Upper lobe of left lung (tissue), 4 donors: ENCODE data around the gene MCTS1.
"Not testable (repeated sequence)": the region's sequence is repeated elsewhere in the genome, so short reads cannot be mapped to it uniquely, and the experiment has no call there.

Experiments
- EP300 ChIP-seq, 4 donors: sonication (generic); formaldehyde crosslinking; IDR thresholded peaks; one replicate each; pipeline ENCODE4 v1.5.1; 2017; ENCODE audit warnings: antibody characterized with exemption in 4 of 4, control low read depth in 2 of 4
- POLR2A ChIP-seq, 4 donors: fragments of 450-650 bp; IDR thresholded peaks; one replicate each; pipeline ENCODE4 v1.5.1; 2016 to 2017; ENCODE audit warnings: antibody characterized with exemption in 4 of 4, mild to moderate bottlenecking in 2 of 4
- POLR2AphosphoS5 ChIP-seq, 2 donors: sonication (generic); formaldehyde crosslinking; IDR thresholded peaks; one replicate each; pipeline ENCODE4 v1.5.1; 2017; ENCODE audit warnings: antibody characterized with exemption in 2 of 2
- TF ChIP-seq, protein P1 (sequence below), 6 experiments: fragments of 450-650 bp in 4 of 6; fragments of 200-600 bp in 2 of 6; sonication (generic) in 2 of 6; IDR thresholded peaks; one replicate each; pipeline ENCODE4 v1.5.1; 2016 to 2019; ENCODE audit warnings: antibody characterized with exemption in 6 of 6

DNA sequence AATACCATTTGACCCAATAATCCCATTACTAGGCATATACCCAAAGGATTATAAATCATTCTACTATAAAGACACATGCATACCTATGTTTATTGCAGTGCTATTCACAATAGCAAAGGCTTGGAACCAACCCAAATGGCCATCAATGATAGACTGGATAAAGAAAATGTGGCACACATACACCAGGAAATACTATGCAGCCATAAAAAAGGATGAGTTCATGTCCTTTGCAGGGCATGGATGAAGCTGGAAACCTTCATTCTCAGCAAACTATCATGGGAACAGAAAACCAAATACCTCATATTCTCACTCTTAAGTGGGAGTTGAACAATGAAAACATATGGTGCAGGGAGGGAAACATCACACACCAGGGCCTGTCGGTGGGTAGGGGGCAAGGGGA, 48.4 kb downstream of the MCTS1 start:
- TF ChIP-seq, protein P1, sequence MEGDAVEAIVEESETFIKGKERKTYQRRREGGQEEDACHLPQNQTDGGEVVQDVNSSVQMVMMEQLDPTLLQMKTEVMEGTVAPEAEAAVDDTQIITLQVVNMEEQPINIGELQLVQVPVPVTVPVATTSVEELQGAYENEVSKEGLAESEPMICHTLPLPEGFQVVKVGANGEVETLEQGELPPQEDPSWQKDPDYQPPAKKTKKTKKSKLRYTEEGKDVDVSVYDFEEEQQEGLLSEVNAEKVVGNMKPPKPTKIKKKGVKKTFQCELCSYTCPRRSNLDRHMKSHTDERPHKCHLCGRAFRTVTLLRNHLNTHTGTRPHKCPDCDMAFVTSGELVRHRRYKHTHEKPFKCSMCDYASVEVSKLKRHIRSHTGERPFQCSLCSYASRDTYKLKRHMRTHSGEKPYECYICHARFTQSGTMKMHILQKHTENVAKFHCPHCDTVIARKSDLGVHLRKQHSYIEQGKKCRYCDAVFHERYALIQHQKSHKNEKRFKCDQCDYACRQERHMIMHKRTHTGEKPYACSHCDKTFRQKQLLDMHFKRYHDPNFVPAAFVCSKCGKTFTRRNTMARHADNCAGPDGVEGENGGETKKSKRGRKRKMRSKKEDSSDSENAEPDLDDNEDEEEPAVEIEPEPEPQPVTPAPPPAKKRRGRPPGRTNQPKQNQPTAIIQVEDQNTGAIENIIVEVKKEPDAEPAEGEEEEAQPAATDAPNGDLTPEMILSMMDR (IDR thresholded peaks at IDR 0.05), result not testable (repeated sequence)
- not testable (repeated sequence) for TF ChIP-seq POLR2A, EP300, POLR2AphosphoS5 (IDR thresholded peaks at IDR 0.05)
